K562 (cell line): Measurements from ENCODE around the gene BEND5. TPM values are rescaled to one million over a fixed set of nuclear protein-coding genes. Genes with fewer than 3 reads are reported as not detected.

Experiments used
- ATAC-seq: fragments of 200-7000 bp; cut with Tn5 transposase; 3 replicates; pipeline ENCODE4 v1.9.1; 2020; ENCODE audit warnings: moderate library complexity
- BruUV-seq: library from RNA; stranded (reverse); fragments of 400-500 nt; replicated peaks from 2 replicates; lab custom pipeline; 2021; lab: Mats Ljungman, UMichigan
- CTCF ChIA-PET: fragments of 300-600 bp; formaldehyde crosslinking; extraction: SDS; loops from one replicate; lab custom pipeline; 2021; ENCODE audit warnings: low intra/inter-chr PET ratio; lab: Yijun Ruan, JAX
- POLR2A ChIA-PET: fragments of 300-600, 350-650 bp; sonication (Branson Sonifier 250); formaldehyde crosslinking; extraction: SDS; loops from one replicate; lab custom pipeline; 2021; ENCODE audit warnings: antibody characterized with exemption, inconsistent platforms; lab: Yijun Ruan, JAX
- DNase-seq, 4 experiments: peaks; one replicate each; pipeline versions ENCODE4 v3.0.0 to v3.0.0-alpha.2; 2011 to 2018; ENCODE audit warnings: low spot score in 3 of 4, mixed read lengths in 3 of 4; ENCODE audit errors: extremely low read depth in 1 of 4
- FAIRE-seq: peaks from 2 replicates; lab custom pipeline; 2011; peaks lifted over from hg19 to GRCh38; lab: Jason Lieb, UNC
- H2AFZ ChIP-seq: 2 replicates; pipeline ENCODE4 v1.6.0; 2011; ENCODE audit warnings: low read depth, low read length, control low read depth, inconsistent platforms
- H3K27ac ChIP-seq: fragments of 200-600 bp; 3 replicates; pipeline ENCODE4 v1.8.0; 2011; ENCODE audit warnings: low read depth, mild to moderate bottlenecking, control low read depth, inconsistent platforms, low read length, moderate library complexity, mixed read lengths; ENCODE audit errors: extremely low read depth
- H3K27me3 ChIP-seq, 2 experiments: fragments of 300-600 bp in 1 of 2; 2 replicates in 1 of 2; 3 replicates in 1 of 2; pipeline versions ENCODE4 v1.6.0 to v1.8.0; 2011; ENCODE audit warnings: inconsistent platforms in 2 of 2, low read length in 2 of 2, mild to moderate bottlenecking in 1 of 2, mixed read lengths in 1 of 2, moderate library complexity in 1 of 2; ENCODE audit not compliant: control insufficient read depth in 2 of 2, insufficient read depth in 2 of 2
- H3K36me3 ChIP-seq: fragments of 300-600 bp; 3 replicates; pipeline ENCODE4 v1.8.0; 2011; ENCODE audit warnings: mild to moderate bottlenecking, low read length, inconsistent platforms; ENCODE audit not compliant: control insufficient read depth, insufficient read depth
- H3K4me1 ChIP-seq, 2 experiments: fragments of 200-600 bp in 1 of 2; replicated peaks in 1 of 2; 2 replicates in 1 of 2; 3 replicates in 1 of 2; pipeline versions ENCODE4 v1.5.1 to v1.8.0; 2011; ENCODE audit warnings: inconsistent platforms in 2 of 2, low read length in 2 of 2, mild to moderate bottlenecking in 1 of 2, mixed read lengths in 1 of 2, moderate library complexity in 1 of 2; ENCODE audit not compliant: control insufficient read depth in 2 of 2, insufficient read depth in 2 of 2
- H3K4me2 ChIP-seq: 2 replicates; pipeline ENCODE4 v1.6.1; 2011; ENCODE audit warnings: low read length, control low read depth, inconsistent platforms, mixed read lengths; ENCODE audit not compliant: insufficient read depth
- H3K4me3 ChIP-seq: fragments of 200-600 bp; sonication (generic), shearing (Covaris generic); 2 replicates; pipeline ENCODE4 v1.5.1; 2016; ENCODE audit warnings: control low read depth, inconsistent platforms
- H3K79me2 ChIP-seq: fragments of 200-600 bp; 3 replicates; pipeline ENCODE4 v1.8.0; 2011; ENCODE audit warnings: low read length, inconsistent platforms; ENCODE audit not compliant: control insufficient read depth, insufficient read depth
- H3K9ac ChIP-seq, 2 experiments: 2 replicates each; pipeline versions ENCODE4 v1.6.0 to v1.6.1; 2011; ENCODE audit warnings: low read depth in 2 of 2, low read length in 2 of 2, control low read depth in 1 of 2, inconsistent platforms in 1 of 2, mild to moderate bottlenecking in 1 of 2, mixed read lengths in 1 of 2; ENCODE audit not compliant: insufficient read depth in 1 of 2
- H3K9me1 ChIP-seq: one replicate; pipeline ENCODE4 v1.6.0; 2011; ENCODE audit warnings: inconsistent platforms, mild to moderate bottlenecking, low read length, moderate library complexity; ENCODE audit not compliant: control insufficient read depth, insufficient read depth
- H3K9me3 ChIP-seq: replicated peaks from 2 replicates; pipeline ENCODE4 v1.5.1; 2011; ENCODE audit warnings: low read depth, low read length, inconsistent platforms; ENCODE audit not compliant: control insufficient read depth, insufficient read depth
- H4K20me1 ChIP-seq: replicated peaks from 2 replicates; pipeline ENCODE4 v1.6.1; 2011; ENCODE audit warnings: low read length, inconsistent platforms, mixed read lengths; ENCODE audit not compliant: control insufficient read depth, insufficient read depth
- ATF1 ChIP-seq, 2 experiments: fragments of 450-650 bp in 1 of 2; IDR thresholded peaks; 2 replicates each; pipeline ENCODE4 v1.6.1; 2016; ENCODE audit warnings: missing compliant biosample characterization in 1 of 2, missing genetic modification characterization in 1 of 2
- GABPA ChIP-seq: fragments of 200-800 bp; sonication (Bioruptor generic); conservative IDR thresholded peaks from 2 replicates; pipeline ENCODE4 v1.6.1; 2016; ENCODE audit warnings: low read depth, missing genetic modification characterization, missing compliant biosample characterization
- LCOR ChIP-seq: sonication (generic); formaldehyde crosslinking; IDR thresholded peaks from 2 replicates; pipeline ENCODE4 v1.8.0; 2022; ENCODE audit warnings: mild to moderate bottlenecking, missing genetic modification reagents
- MEF2D ChIP-seq: conservative IDR thresholded peaks from 2 replicates; pipeline ENCODE4 v1.6.1; 2016; ENCODE audit warnings: low read depth, missing genetic modification characterization, missing compliant biosample characterization
- NCOA2 ChIP-seq, 2 experiments: fragments of 450-650 bp; IDR thresholded peaks; 2 replicates each; pipeline ENCODE4 v1.6.1; 2018; ENCODE audit warnings: mild to moderate bottlenecking in 2 of 2, moderate library complexity in 1 of 2; ENCODE audit not compliant: partially characterized antibody in 2 of 2
- PHF20 ChIP-seq: fragments of 450-650 bp; IDR thresholded peaks from 2 replicates; pipeline ENCODE4 v1.6.1; 2018; ENCODE audit not compliant: partially characterized antibody
- PTBP1 ChIP-seq: fragments of 200-400 bp; formaldehyde crosslinking; IDR thresholded peaks from 2 replicates; pipeline ENCODE4 v1.6.1; 2017; ENCODE audit warnings: low read depth, low read length
- SMAD1 ChIP-seq: fragments of 150-350 bp; IDR thresholded peaks from 2 replicates; pipeline ENCODE4 v1.6.1; 2014; ENCODE audit warnings: low read length, low read depth; ENCODE audit not compliant: partially characterized antibody
- SOX6 ChIP-seq: fragments of 450-650 bp; IDR thresholded peaks from 2 replicates; pipeline ENCODE4 v1.6.1; 2014; ENCODE audit warnings: mild to moderate bottlenecking
- STAT5B ChIP-seq: fragments of 250-450 bp; sonication (Bioruptor Pico); IDR thresholded peaks from 2 replicates; pipeline ENCODE4 v1.8.0; 2021; ENCODE audit warnings: mild to moderate bottlenecking, inconsistent platforms
- ZFPM2 ChIP-seq: fragments of 250-450 bp; sonication (Bioruptor Pico); IDR thresholded peaks from 2 replicates; pipeline ENCODE4 v1.5.1; 2022; ENCODE audit warnings: mild to moderate bottlenecking
- ZNF384 ChIP-seq: IDR thresholded peaks from 2 replicates; pipeline ENCODE4 v1.6.1; 2012; ENCODE audit warnings: low read depth, low read length, improper control_type of control experiment
- ZNF696 ChIP-seq: fragments of 250-450 bp; sonication (Bioruptor Pico); conservative IDR thresholded peaks from 2 replicates; pipeline ENCODE4 v1.4.0; 2020; ENCODE audit warnings: mild to moderate bottlenecking, moderate library complexity
- ZSCAN32 ChIP-seq: fragments of 450-650 bp; formaldehyde crosslinking; IDR thresholded peaks from 2 replicates; pipeline ENCODE4 v1.4.0; 2020; ENCODE audit warnings: mild to moderate bottlenecking, moderate library complexity
- WGBS: fragments of 100-300 bp; shearing (Covaris generic); methylation state at CpG from one replicate; pipeline ENCODE4 v1.1.6; 2016; ENCODE audit warnings: low coverage, mixed read lengths; ENCODE audit not compliant: insufficient coverage; ENCODE audit errors: missing lambda C conversion rate; 5-methylcytosine and 5-hydroxymethylcytosine counted together
- in situ Hi-C: fragments of 300-500 bp; cut with MboI; formaldehyde crosslinking; loops from 4 replicates; pipeline ENCODE4 v1.15.0; 2018; ENCODE audit warnings: inconsistent platforms, mixed read lengths
- intact Hi-C: fragments of 100-400 bp; cut with micrococcal nuclease; formaldehyde crosslinking; loops from 2 replicates; pipeline ENCODE4 v1.14.2; 2022
- polyA plus RNA-seq, 8 experiments: library from polyadenylated mRNA; depleted of rRNA in 4 of 8; stranded (reverse) in 5 of 8; unstranded in 3 of 8; fragments of >200 nt; fragmentation: Nextera tagmentation in 2 of 8; fragmentation: Illumina TruSeq in 1 of 8; extraction: Ambion mirVana in 2 of 8; extraction: Trizol in 1 of 8; gene quantifications; 2 replicates each; pipeline versions ENCODE4 v1.2.1 to v1.2.3, GENCODE V29; 2011 to 2014; ENCODE audit warnings: inconsistent platforms in 1 of 8, missing spikeins in 1 of 8
- total RNA-seq, 7 experiments: library from RNA; depleted of rRNA in 6 of 7; stranded (reverse); fragments of >200 nt in 6 of 7; fragmentation: Illumina TruSeq in 2 of 7; extraction: Trizol in 2 of 7; gene quantifications; 2 replicates each; pipeline versions ENCODE4 v1.2.1 to v1.2.3, GENCODE V29; 2011 to 2021; ENCODE audit warnings: low replicate concordance in 1 of 7

BEND5 gene
- total and polyA plus RNA-seq, 9 of the 15 experiments (the other 6 are each of a cell fraction or from before 2014, with no cell fraction given): not detected

- 0% methylated on average over 2 of the region's 2 CpGs for WGBS
- TF ChIP-seq GABPA (tag) (no peak), ZNF696 (CRISPR knock-in tag) (no peak), ZNF384 (no peak), SOX6 (no peak), LCOR (CRISPR knock-in tag) (no peak), SMAD1 (no peak), ZFPM2 (CRISPR knock-in tag) (no peak), NCOA2 (IDR thresholded peaks at IDR 0.05; ENCODE audit: partially characterized antibody in 2 of 2) (no peak), ATF1 (CRISPR knock-in tag; IDR thresholded peaks at IDR 0.05) (no peak), ATF1 (tag; IDR thresholded peaks at IDR 0.05) (no peak), ZSCAN32 (CRISPR knock-in tag) (no peak), PHF20 (no peak), MEF2D (tag) (no peak), STAT5B (CRISPR knock-in tag) (no peak), PTBP1 (no peak)
- BruUV-seq: no TSS peak
- H3K27ac ChIP-seq: no peak overlapping the region
- H3K4me2 ChIP-seq: no peak overlapping the region
- H3K9me3 ChIP-seq: no peaks in the 10 kb centered on the region
- FAIRE-seq (no peak), ATAC-seq (no peak), DNase-seq (no peak)
- H4K20me1 ChIP-seq: no peaks in the 10 kb centered on the region
- H3K79me2 ChIP-seq: no peaks in the 10 kb centered on the region
- ChIA-PET POLR2A (no interaction called here), CTCF (no interaction called here)
- no peaks in the 10 kb centered on the region for H3K9me1 ChIP-seq
- H3K27me3 ChIP-seq: no peaks in the 10 kb centered on the region; a peak in 1 of 5 replicates
- intact Hi-C loops (no loop called here), in situ Hi-C loops (no loop called here)
- no peak overlapping the region for H3K9ac ChIP-seq
- H2AFZ ChIP-seq: no peak overlapping the region
- H3K4me1 ChIP-seq: no peaks in the 10 kb centered on the region
- H3K36me3 ChIP-seq: no peaks in the 10 kb centered on the region
- no peak overlapping the region for H3K4me3 ChIP-seq
Measured at GRCh38 chr1:48710318-48710717, 66.4 kb downstream of the BEND5 start.
